Adrenal gland (tissue), 5 donors: ENCODE data around the gene ALDH18A1.

Source experiments
- POLR2A ChIP-seq, 2 donors: fragments of 450-650 bp; IDR thresholded peaks; one replicate each; pipeline ENCODE4 v1.6.1; 2017; ENCODE audit warnings: antibody characterized with exemption in 2 of 2, mild to moderate bottlenecking in 2 of 2, moderate library complexity in 1 of 2
- TF ChIP-seq, protein P1 (sequence below), 6 experiments: fragments of 450-650 bp in 4 of 6; fragments of 200-600 bp in 2 of 6; sonication (generic) in 1 of 6; IDR thresholded peaks; 1 replicate in 5 of 6; 2 replicates in 1 of 6; pipeline versions ENCODE4 v1.5.1 to v1.8.0; 2016 to 2021; ENCODE audit warnings: antibody characterized with exemption in 6 of 6, mild to moderate bottlenecking in 2 of 6, moderate library complexity in 1 of 6
- donor health status: DM: no; HTN: no; CAD: no.

DNA sequence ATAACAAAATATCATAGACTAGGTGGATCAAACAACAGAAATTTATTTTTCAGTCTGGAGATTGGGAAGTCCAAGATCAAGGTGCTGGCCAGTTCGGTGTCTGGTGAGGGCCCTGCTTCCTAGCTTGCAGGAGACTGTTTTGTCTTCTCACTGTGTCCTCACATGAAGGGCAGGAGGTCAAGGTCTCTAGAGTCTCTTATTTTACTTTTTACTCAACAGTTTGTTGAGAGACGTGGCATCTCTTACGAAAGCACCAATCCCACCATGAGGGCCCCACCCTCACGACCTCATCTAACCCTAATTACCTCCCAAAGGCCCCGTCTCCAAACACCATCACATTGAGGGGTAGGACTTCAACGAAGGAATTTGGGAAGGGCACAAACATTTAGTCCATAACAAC lies 54.1 kb downstream of the ALDH18A1 start:
- TF ChIP-seq, protein P1, sequence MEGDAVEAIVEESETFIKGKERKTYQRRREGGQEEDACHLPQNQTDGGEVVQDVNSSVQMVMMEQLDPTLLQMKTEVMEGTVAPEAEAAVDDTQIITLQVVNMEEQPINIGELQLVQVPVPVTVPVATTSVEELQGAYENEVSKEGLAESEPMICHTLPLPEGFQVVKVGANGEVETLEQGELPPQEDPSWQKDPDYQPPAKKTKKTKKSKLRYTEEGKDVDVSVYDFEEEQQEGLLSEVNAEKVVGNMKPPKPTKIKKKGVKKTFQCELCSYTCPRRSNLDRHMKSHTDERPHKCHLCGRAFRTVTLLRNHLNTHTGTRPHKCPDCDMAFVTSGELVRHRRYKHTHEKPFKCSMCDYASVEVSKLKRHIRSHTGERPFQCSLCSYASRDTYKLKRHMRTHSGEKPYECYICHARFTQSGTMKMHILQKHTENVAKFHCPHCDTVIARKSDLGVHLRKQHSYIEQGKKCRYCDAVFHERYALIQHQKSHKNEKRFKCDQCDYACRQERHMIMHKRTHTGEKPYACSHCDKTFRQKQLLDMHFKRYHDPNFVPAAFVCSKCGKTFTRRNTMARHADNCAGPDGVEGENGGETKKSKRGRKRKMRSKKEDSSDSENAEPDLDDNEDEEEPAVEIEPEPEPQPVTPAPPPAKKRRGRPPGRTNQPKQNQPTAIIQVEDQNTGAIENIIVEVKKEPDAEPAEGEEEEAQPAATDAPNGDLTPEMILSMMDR (IDR thresholded peaks at IDR 0.05) = no peak
- TF ChIP-seq POLR2A (IDR thresholded peaks at IDR 0.05) = no peak
